K562 (cell line): Measurements from ENCODE around the gene EIF3J. TPM values are rescaled to one million over a fixed set of nuclear protein-coding genes. Genes with fewer than 3 reads are reported as not detected.

Experiments used
- BDP1 ChIP-seq: IDR thresholded peaks from 3 replicates; pipeline ENCODE4 v1.6.1; 2011; ENCODE audit not compliant: insufficient read length, insufficient read depth
- CHD7 ChIP-seq: fragments of 200-600 bp; sonication (generic); IDR thresholded peaks from one replicate; pipeline ENCODE4 v1.6.1; 2012; ENCODE audit warnings: mild to moderate bottlenecking, low read depth, low read length, inconsistent platforms
- HNRNPH1 ChIP-seq: fragments of 200-400 bp; formaldehyde crosslinking; optimal IDR thresholded peaks from 2 replicates; pipeline ENCODE3; 2017; ENCODE audit warnings: low read depth, mild to moderate bottlenecking, low read length, moderate library complexity
- ILF3 ChIP-seq: fragments of 450-650 bp; IDR thresholded peaks from 2 replicates; pipeline ENCODE4 v1.6.1; 2018; ENCODE audit warnings: antibody characterized with exemption, mild to moderate bottlenecking, moderate library complexity, borderline replicate concordance
- LARP7 ChIP-seq: fragments of 450-650 bp; IDR thresholded peaks from 2 replicates; pipeline ENCODE4 v1.6.1; 2016
- MEF2A ChIP-seq: IDR thresholded peaks from 2 replicates; pipeline ENCODE4 v1.6.1; 2011; ENCODE audit warnings: low read depth, mild to moderate bottlenecking, low read length, moderate library complexity; ENCODE audit not compliant: control insufficient read depth
- MIER1 ChIP-seq: fragments of 450-650 bp; IDR thresholded peaks from 2 replicates; pipeline ENCODE4 v1.6.1; 2016; ENCODE audit warnings: antibody characterized with exemption, mild to moderate bottlenecking, low read depth
- MTF1 ChIP-seq: fragments of 250-450 bp; sonication (Bioruptor Pico); IDR thresholded peaks from 2 replicates; pipeline ENCODE4 v1.9.0; 2021; ENCODE audit warnings: moderate library complexity, mild to moderate bottlenecking, inconsistent platforms, borderline replicate concordance
- STAT6 ChIP-seq: sonication (generic); formaldehyde crosslinking; IDR thresholded peaks from 2 replicates; pipeline ENCODE4 v1.8.1; 2023; ENCODE audit warnings: mild to moderate bottlenecking, missing genetic modification reagents
- UBTF ChIP-seq, 2 experiments: IDR thresholded peaks; 2 replicates each; pipeline ENCODE4 v1.6.1; 2012; ENCODE audit warnings: improper control_type of control experiment in 2 of 2, low read depth in 2 of 2, low read length in 2 of 2, borderline replicate concordance in 1 of 2
- ZNF24 ChIP-seq: fragments of 450-650 bp; IDR thresholded peaks from 2 replicates; pipeline ENCODE4 v1.6.1; 2016
- polyA plus RNA-seq, 8 experiments: library from polyadenylated mRNA; depleted of rRNA in 4 of 8; stranded (reverse) in 5 of 8; unstranded in 3 of 8; fragments of >200 nt; fragmentation: Nextera tagmentation in 2 of 8; fragmentation: Illumina TruSeq in 1 of 8; extraction: Ambion mirVana in 2 of 8; extraction: Trizol in 1 of 8; gene quantifications; 2 replicates each; pipeline versions ENCODE4 v1.2.1 to v1.2.3, GENCODE V29; 2011 to 2014; ENCODE audit warnings: inconsistent platforms in 1 of 8, missing spikeins in 1 of 8
- total RNA-seq, 7 experiments: library from RNA; depleted of rRNA in 6 of 7; stranded (reverse); fragments of >200 nt in 6 of 7; fragmentation: Illumina TruSeq in 2 of 7; extraction: Trizol in 2 of 7; gene quantifications; 2 replicates each; pipeline versions ENCODE4 v1.2.1 to v1.2.3, GENCODE V29; 2011 to 2021; ENCODE audit warnings: low replicate concordance in 1 of 7

The EIF3J gene
- total and polyA plus RNA-seq, 9 of the 15 experiments (the other 6 are each of a cell fraction or from before 2014, with no cell fraction given) = 44.2 to 217 (median 151) TPM

- TF ChIP-seq CHD7 = no peak
- no peak for TF ChIP-seq BDP1
- TF ChIP-seq MTF1 = no peak
- no peak for TF ChIP-seq UBTF (IDR thresholded peaks at IDR 0.05; ENCODE audit: borderline replicate concordance in 1 of 2, low read depth in 2 of 2, low read length in 2 of 2)
- TF ChIP-seq STAT6 (CRISPR knock-in tag) = no peak
- TF ChIP-seq MEF2A = no peak
- TF ChIP-seq HNRNPH1 = no peak
- TF ChIP-seq ZNF24 = no peak
- TF ChIP-seq ILF3 = peak; percentile 12; the same call in 1 of the 2 replicates
- no peak for TF ChIP-seq LARP7
- no peak for TF ChIP-seq MIER1
Observed at GRCh38 chr15:44536302-44536961, 515 bp upstream of the EIF3J start (continued).
